Measurements from ENCODE around the gene IL4R.

The IL4R gene

GRCh38 chr16:27313422-27314160, at the start of gene IL4R:
Gene IL4R, plus strand, starts transcription at chr16:27313974. Its CDS starts 26,230 bp downstream, at chr16:27340204.
- peaks cover 5% of the 10 kb centered on the region for H3K27me3 ChIP-seq (ENCODE audit: insufficient read depth, low read length, poor library complexity, severe bottlenecking)
- H3K9me2 ChIP-seq (replicated peaks; ENCODE audit: low read depth, low read length), result no peaks in the 10 kb centered on the region
- peaks cover 4% of the 10 kb centered on the region; the same call in 1 of the 2 replicates for H3K79me2 ChIP-seq (ENCODE audit: insufficient read depth, low read length)
- H4K20me1 ChIP-seq (ENCODE audit: insufficient read depth, low read length, poor library complexity, severe bottlenecking), result no peaks in the 10 kb centered on the region
- H3F3A ChIP-seq (ENCODE audit: low read depth), result no peaks in the 10 kb centered on the region
- peak within 1 kb of the TSS; percentile 92 for H2AFZ ChIP-seq (ENCODE audit: low read length)
- peak within 1 kb of the TSS; percentile 78 for H3K9ac ChIP-seq (ENCODE audit: low read depth, low read length, poor library complexity, severe bottlenecking)
- H3K36me3 ChIP-seq (ENCODE audit: insufficient read depth, low read length), result no peaks in the 10 kb centered on the region
- H3K9me3 ChIP-seq (ENCODE audit: insufficient read depth, low read depth, low read length), result no peaks in the 10 kb centered on the region; the same call in 1 of the 2 replicates
- TF ChIP-seq CTCF (conservative IDR thresholded peaks at IDR 0.05; ENCODE audit: low read length) (no peak), EZH2phosphoT487 (IDR thresholded peaks at IDR 0.05; ENCODE audit: borderline replicate concordance) (no peak)
- H3K4me1 ChIP-seq (ENCODE audit: insufficient read depth, low read length, poor library complexity, severe bottlenecking), result peaks cover 11% of the 10 kb centered on the region
- peak within 1 kb of the TSS; percentile 97 for H3K4me2 ChIP-seq (ENCODE audit: low read depth, low read length, poor library complexity, severe bottlenecking)
- peak within 1 kb of the TSS; percentile 82 for H3K4me3 ChIP-seq (ENCODE audit: low read length, poor library complexity, severe bottlenecking)

GRCh38 chr16:27264151-27264550, 49.6 kb upstream of the IL4R start:
- no peaks in the 10 kb centered on the region for H4K20me1 ChIP-seq (ENCODE audit: insufficient read depth, low read length, poor library complexity, severe bottlenecking)
- H3K9me3 ChIP-seq (ENCODE audit: insufficient read depth, low read depth, low read length), result no peaks in the 10 kb centered on the region
- no peaks in the 10 kb centered on the region for H3K9me2 ChIP-seq (replicated peaks; ENCODE audit: low read depth, low read length)
- TF ChIP-seq CTCF (conservative IDR thresholded peaks at IDR 0.05; ENCODE audit: low read length) (no peak), EZH2phosphoT487 (IDR thresholded peaks at IDR 0.05; ENCODE audit: borderline replicate concordance) (no peak)
- no peak overlapping the region for H3K4me3 ChIP-seq (ENCODE audit: low read length, poor library complexity, severe bottlenecking)
- H2AFZ ChIP-seq (ENCODE audit: low read length), result no peak overlapping the region
- H3K27me3 ChIP-seq (ENCODE audit: insufficient read depth, low read length, poor library complexity, severe bottlenecking), result no peaks in the 10 kb centered on the region
- peaks cover 18% of the 10 kb centered on the region for H3K4me1 ChIP-seq (ENCODE audit: insufficient read depth, low read length, poor library complexity, severe bottlenecking)
- no peaks in the 10 kb centered on the region for H3F3A ChIP-seq (ENCODE audit: low read depth)
- peaks cover 18% of the 10 kb centered on the region for H3K79me2 ChIP-seq (ENCODE audit: insufficient read depth, low read length)
- no peak overlapping the region for H3K4me2 ChIP-seq (ENCODE audit: low read depth, low read length, poor library complexity, severe bottlenecking)
- no peak overlapping the region for H3K9ac ChIP-seq (ENCODE audit: low read depth, low read length, poor library complexity, severe bottlenecking)
- H3K36me3 ChIP-seq (ENCODE audit: insufficient read depth, low read length), result no peaks in the 10 kb centered on the region

- no peaks in the 10 kb centered on the region for H3K36me3 ChIP-seq (ENCODE audit: insufficient read depth, low read length)
- peaks cover 28% of the 10 kb centered on the region for H3K4me1 ChIP-seq (ENCODE audit: insufficient read depth, low read length, poor library complexity, severe bottlenecking)
- H4K20me1 ChIP-seq (ENCODE audit: insufficient read depth, low read length, poor library complexity, severe bottlenecking), result no peaks in the 10 kb centered on the region
- no peak overlapping the region for H2AFZ ChIP-seq (ENCODE audit: low read length)
- peaks cover 24% of the 10 kb centered on the region for H3K79me2 ChIP-seq (ENCODE audit: insufficient read depth, low read length)
- H3K9me3 ChIP-seq (ENCODE audit: insufficient read depth, low read depth, low read length), result no peaks in the 10 kb centered on the region
- no peaks in the 10 kb centered on the region for H3K27me3 ChIP-seq (ENCODE audit: insufficient read depth, low read length, poor library complexity, severe bottlenecking)
- H3K4me3 ChIP-seq (ENCODE audit: low read length, poor library complexity, severe bottlenecking), result no peak overlapping the region
- H3K9me2 ChIP-seq (replicated peaks; ENCODE audit: low read depth, low read length), result no peaks in the 10 kb centered on the region
- H3K4me2 ChIP-seq (ENCODE audit: low read depth, low read length, poor library complexity, severe bottlenecking), result no peak overlapping the region
- no peak for TF ChIP-seq CTCF (conservative IDR thresholded peaks at IDR 0.05; ENCODE audit: low read length)
- no peak overlapping the region for H3K9ac ChIP-seq (ENCODE audit: low read depth, low read length, poor library complexity, severe bottlenecking)
- no peaks in the 10 kb centered on the region for H3F3A ChIP-seq (ENCODE audit: low read depth)
Measured at GRCh38 chr16:27265982-27266381, 47.8 kb upstream of the IL4R start.

Measured in Loucy (cell line).